ENCODE results near the gene CHD9NB. TPM values are rescaled to one million over a fixed set of nuclear protein-coding genes. Genes with fewer than 3 reads are reported as not detected.

CHD9NB gene
- total and polyA plus RNA-seq, 9 of the 15 experiments (the other 6 are each of a cell fraction or from before 2014, with no cell fraction given) = 0.06 to 0.10 (median 0.07) TPM; not detected in 6

DNA sequence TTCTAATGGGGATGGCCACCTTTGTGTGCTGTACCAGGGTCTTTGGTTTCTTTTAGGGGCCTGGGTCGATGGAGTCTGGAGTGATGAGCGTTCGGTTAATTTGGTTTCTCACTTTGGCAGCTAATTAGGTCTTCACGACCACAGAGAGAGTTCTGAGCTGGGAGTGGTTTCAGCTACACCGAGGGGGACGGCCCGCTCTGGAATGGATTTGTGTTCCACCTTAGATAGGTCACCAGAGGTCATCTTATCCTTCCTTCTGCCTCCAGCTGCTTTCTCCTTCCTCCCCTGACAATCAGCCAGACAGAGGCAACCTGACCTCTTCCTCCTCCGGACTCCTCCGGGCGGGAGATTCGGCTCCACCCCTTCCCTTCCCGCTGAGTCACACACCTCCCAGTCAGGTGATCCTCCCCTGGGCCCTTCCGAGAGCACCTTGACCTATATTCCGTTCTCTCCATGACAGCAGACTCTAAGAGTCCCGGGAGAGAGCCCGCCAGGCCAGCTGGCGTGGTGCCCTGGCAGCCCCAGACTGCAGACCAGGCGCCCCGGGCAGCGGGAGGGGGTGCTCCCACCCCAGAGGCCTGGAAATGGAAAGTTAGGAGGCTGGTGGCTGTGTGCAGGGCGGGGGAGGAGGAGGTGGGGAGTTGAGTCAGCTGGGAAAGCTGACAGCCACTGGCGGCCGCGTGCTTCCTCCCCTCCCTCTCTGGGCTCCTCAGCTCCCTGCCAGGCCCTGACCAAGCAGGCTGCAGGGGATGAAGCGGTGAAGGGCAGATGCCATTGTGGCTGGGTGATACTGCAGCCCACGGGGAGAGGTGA, 46.8 kb upstream of the CHD9NB start (continued):
- TF ChIP-seq HINFP (tag; conservative IDR thresholded peaks at IDR 0.05; ENCODE audit: low read depth) (no peak), KDM2B (CRISPR knock-in tag; IDR thresholded peaks at IDR 0.05) (no peak), ELF1 (tag; IDR thresholded peaks at IDR 0.05) (peak; percentile 40; the same call in 1 of the 2 replicates), E2F6 (IDR thresholded peaks at IDR 0.05; ENCODE audit: borderline replicate concordance in 1 of 2, extremely low read depth in 1 of 2, insufficient read depth in 1 of 2, insufficient read length in 1 of 2, low read depth in 1 of 2, low read length in 1 of 2, poor library complexity in 1 of 2, severe bottlenecking in 1 of 2) (peak; percentile 51 to 53), PTTG1 (tag; IDR thresholded peaks at IDR 0.05; ENCODE audit: low read depth) (no peak), CTCFL (IDR thresholded peaks at IDR 0.05; ENCODE audit: borderline replicate concordance, insufficient read depth, low read depth, low read length, poor library complexity, severe bottlenecking) (no peak), ZFPM2 (CRISPR knock-in tag; IDR thresholded peaks at IDR 0.05) (no peak), CBX2 (IDR thresholded peaks at IDR 0.05; ENCODE audit: insufficient read depth, low read length, poor library complexity, severe bottlenecking) (no peak), CBX8 (IDR thresholded peaks at IDR 0.05; ENCODE audit: borderline replicate concordance, extremely low read depth, low read depth, low read length, poor library complexity, severe bottlenecking) (no peak), PURB (CRISPR knock-in tag; IDR thresholded peaks at IDR 0.05; ENCODE audit: low read depth) (no peak), ZNF140 (CRISPR knock-in tag; IDR thresholded peaks at IDR 0.05) (no peak)
- TF ChIP-seq, protein P1, sequence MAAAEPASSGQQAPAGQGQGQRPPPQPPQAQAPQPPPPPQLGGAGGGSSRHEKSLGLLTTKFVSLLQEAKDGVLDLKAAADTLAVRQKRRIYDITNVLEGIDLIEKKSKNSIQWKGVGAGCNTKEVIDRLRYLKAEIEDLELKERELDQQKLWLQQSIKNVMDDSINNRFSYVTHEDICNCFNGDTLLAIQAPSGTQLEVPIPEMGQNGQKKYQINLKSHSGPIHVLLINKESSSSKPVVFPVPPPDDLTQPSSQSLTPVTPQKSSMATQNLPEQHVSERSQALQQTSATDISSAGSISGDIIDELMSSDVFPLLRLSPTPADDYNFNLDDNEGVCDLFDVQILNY (CRISPR knock-in tag; IDR thresholded peaks at IDR 0.05) = no peak
- TF ChIP-seq, protein P2, sequence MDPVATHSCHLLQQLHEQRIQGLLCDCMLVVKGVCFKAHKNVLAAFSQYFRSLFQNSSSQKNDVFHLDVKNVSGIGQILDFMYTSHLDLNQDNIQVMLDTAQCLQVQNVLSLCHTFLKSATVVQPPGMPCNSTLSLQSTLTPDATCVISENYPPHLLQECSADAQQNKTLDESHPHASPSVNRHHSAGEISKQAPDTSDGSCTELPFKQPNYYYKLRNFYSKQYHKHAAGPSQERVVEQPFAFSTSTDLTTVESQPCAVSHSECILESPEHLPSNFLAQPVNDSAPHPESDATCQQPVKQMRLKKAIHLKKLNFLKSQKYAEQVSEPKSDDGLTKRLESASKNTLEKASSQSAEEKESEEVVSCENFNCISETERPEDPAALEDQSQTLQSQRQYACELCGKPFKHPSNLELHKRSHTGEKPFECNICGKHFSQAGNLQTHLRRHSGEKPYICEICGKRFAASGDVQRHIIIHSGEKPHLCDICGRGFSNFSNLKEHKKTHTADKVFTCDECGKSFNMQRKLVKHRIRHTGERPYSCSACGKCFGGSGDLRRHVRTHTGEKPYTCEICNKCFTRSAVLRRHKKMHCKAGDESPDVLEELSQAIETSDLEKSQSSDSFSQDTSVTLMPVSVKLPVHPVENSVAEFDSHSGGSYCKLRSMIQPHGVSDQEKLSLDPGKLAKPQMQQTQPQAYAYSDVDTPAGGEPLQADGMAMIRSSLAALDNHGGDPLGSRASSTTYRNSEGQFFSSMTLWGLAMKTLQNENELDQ (CRISPR knock-in tag; IDR thresholded peaks at IDR 0.05; ENCODE audit: borderline replicate concordance) = no peak
- TF ChIP-seq, protein P3, sequence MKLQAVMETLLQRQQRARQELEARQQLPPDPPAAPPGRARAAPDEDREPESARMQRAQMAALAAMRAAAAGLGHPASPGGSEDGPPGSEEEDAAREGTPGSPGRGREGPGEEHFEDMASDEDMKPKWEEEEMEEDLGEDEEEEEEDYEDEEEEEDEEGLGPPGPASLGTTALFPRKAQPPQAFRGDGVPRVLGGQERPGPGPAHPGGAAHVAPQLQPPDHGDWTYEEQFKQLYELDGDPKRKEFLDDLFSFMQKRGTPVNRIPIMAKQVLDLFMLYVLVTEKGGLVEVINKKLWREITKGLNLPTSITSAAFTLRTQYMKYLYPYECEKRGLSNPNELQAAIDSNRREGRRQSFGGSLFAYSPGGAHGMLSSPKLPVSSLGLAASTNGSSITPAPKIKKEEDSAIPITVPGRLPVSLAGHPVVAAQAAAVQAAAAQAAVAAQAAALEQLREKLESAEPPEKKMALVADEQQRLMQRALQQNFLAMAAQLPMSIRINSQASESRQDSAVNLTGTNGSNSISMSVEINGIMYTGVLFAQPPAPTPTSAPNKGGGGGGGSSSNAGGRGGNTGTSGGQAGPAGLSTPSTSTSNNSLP (IDR thresholded peaks at IDR 0.05; ENCODE audit: borderline replicate concordance, low read depth, low read length) = 0 out of 2 replicates have a peak, but pooled peaks have one; percentile 10

All from K562 (cell line).